ENCODE measurements around the gene GBE1. TPM values are rescaled to one million over a fixed set of nuclear protein-coding genes. Genes with fewer than 3 reads are reported as not detected.

Gene GBE1
- total and polyA plus RNA-seq, 10 of the 15 experiments (the other 5 are each of a cell fraction or from before 2014, with no cell fraction given), result 21.4 to 62.2 (median 41.5) TPM

- no peaks in the 10 kb centered on the region for H3K4me1 ChIP-seq (ENCODE audit: control insufficient read depth, insufficient read depth, low read length)
- no peak overlapping the region for H3K9ac ChIP-seq (ENCODE audit: control insufficient read depth, insufficient read depth, low read length)
- H2AFZ ChIP-seq (ENCODE audit: control insufficient read depth, low read depth, low read length), result no peak overlapping the region
- H3K27ac ChIP-seq (ENCODE audit: control insufficient read depth, insufficient read depth), result no peak overlapping the region
- DNase-seq (ENCODE audit: low read depth, low spot score), result no peak
- H4K20me1 ChIP-seq (ENCODE audit: control insufficient read depth, insufficient read depth), result no peaks in the 10 kb centered on the region
- no peaks in the 10 kb centered on the region; the same call in 1 of the 3 replicates for H3K9me3 ChIP-seq (replicated peaks; ENCODE audit: control insufficient read depth, insufficient read depth, low read length)
- H3K27me3 ChIP-seq (replicated peaks in 1 of 2; ENCODE audit: control insufficient read depth in 2 of 2, insufficient read depth in 2 of 2, low read length in 1 of 2), result no peaks in the 10 kb centered on the region
- no peak overlapping the region for H3K4me2 ChIP-seq (ENCODE audit: control insufficient read depth, insufficient read depth)
- no peak for ATAC-seq
- FAIRE-seq, result no peak
- H3K36me3 ChIP-seq (ENCODE audit: control insufficient read depth in 2 of 2, insufficient read depth in 2 of 2, low read length in 1 of 2), result no peaks in the 10 kb centered on the region
- H3K4me3 ChIP-seq, result no peak overlapping the region
- H3K79me2 ChIP-seq (ENCODE audit: control insufficient read depth, insufficient read depth, low read length), result no peaks in the 10 kb centered on the region
- CTCF ChIA-PET, result interaction anchor here (0.8 kb wide), 1 partner anchor 10 kb away, joined by 3 read pairs; no protein-coding TSS in a partner anchor
- in situ Hi-C loops (cut with MboI) (no loop called here), intact Hi-C loops (cut with micrococcal nuclease; ENCODE audit: unreplicated experiment) (no loop called here)
- no TSS peak for BruUV-seq (replicated peaks)
- RAD21 ChIA-PET (ENCODE audit: unreplicated experiment), result no interaction called here
- POLR2A ChIA-PET, result no interaction called here
- SMC1A ChIA-PET (ENCODE audit: uncharacterized antibody, unreplicated experiment), result no interaction called here
- 95% methylated on average over 1 of the region's 1 CpG for WGBS (ENCODE audit: insufficient coverage, insufficient replicate concordance, low lambda C conversion rate, missing lambda C conversion rate)
- no peak for TF ChIP-seq ZBTB4 (CRISPR knock-in tag; IDR thresholded peaks at IDR 0.05)
- TF ChIP-seq ZNF687 (IDR thresholded peaks at IDR 0.05), result no peak
- TF ChIP-seq NBN (IDR thresholded peaks at IDR 0.05), result no peak
- no peak for TF ChIP-seq RAD51 (IDR thresholded peaks at IDR 0.05)
- TF ChIP-seq JUND (IDR thresholded peaks at IDR 0.05; ENCODE audit: low read depth, low read length), result no peak
- TF ChIP-seq HDAC2 (IDR thresholded peaks at IDR 0.05), result no peak
- TF ChIP-seq TCF12 (IDR thresholded peaks at IDR 0.05; ENCODE audit: low read depth, low read length), result no peak
- TF ChIP-seq RAD21 (IDR thresholded peaks at IDR 0.05; ENCODE audit: insufficient read depth, low read depth, low read length), result no peak
- no peak for TF ChIP-seq SKIL (IDR thresholded peaks at IDR 0.05; ENCODE audit: low read depth, poor library complexity, severe bottlenecking)
- no peak for TF ChIP-seq ETV6 (conservative IDR thresholded peaks at IDR 0.05 in 1 of 2, IDR thresholded peaks at IDR 0.05 in 1 of 2; ENCODE audit: borderline replicate concordance in 1 of 2, low read depth in 1 of 2)
- TF ChIP-seq, protein P1, sequence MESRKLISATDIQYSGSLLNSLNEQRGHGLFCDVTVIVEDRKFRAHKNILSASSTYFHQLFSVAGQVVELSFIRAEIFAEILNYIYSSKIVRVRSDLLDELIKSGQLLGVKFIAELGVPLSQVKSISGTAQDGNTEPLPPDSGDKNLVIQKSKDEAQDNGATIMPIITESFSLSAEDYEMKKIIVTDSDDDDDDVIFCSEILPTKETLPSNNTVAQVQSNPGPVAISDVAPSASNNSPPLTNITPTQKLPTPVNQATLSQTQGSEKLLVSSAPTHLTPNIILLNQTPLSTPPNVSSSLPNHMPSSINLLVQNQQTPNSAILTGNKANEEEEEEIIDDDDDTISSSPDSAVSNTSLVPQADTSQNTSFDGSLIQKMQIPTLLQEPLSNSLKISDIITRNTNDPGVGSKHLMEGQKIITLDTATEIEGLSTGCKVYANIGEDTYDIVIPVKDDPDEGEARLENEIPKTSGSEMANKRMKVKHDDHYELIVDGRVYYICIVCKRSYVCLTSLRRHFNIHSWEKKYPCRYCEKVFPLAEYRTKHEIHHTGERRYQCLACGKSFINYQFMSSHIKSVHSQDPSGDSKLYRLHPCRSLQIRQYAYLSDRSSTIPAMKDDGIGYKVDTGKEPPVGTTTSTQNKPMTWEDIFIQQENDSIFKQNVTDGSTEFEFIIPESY (IDR thresholded peaks at IDR 0.05), result no peak
- TF ChIP-seq E2F4 (IDR thresholded peaks at IDR 0.05; ENCODE audit: low read depth, low read length), result no peak
Observed at GRCh38 chr3:81718311-81718710, 43.1 kb downstream of the GBE1 start.
